ENCODE results near the gene SORBS1. TPM values are rescaled to one million over a fixed set of nuclear protein-coding genes. Genes with fewer than 3 reads are reported as not detected.

SORBS1 gene
- total RNA-seq, 1 donor from 2014 or later = 28.2 TPM

DNA sequence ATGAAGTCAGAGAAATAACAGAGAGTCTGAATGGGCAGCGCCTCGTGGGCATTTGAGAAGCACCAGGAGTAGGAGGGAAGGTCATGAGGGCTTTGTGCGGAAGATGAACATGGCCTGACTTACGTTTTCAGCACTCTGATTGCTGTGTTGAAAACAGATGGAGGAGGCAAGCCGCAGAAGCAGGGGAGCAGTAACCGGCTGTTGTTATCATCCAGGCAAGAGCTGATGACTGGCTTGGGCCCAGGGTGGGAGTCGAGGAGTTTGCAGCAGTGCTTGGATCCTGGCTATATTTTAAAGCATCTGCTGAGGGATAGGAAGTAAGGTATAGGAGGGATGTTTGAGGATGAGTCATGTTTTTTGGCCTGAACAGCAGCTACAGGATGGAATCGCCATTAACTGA, 257.6 kb downstream of the SORBS1 start:
- Mint-ChIP-seq H3K36me3 (no peaks in the 10 kb centered on the region), H3K27ac (no peak overlapping the region), H3K27me3 (peaks cover 1% of the 10 kb centered on the region), H3K4me1 (ENCODE audit: unreplicated experiment) (peaks cover 1% of the 10 kb centered on the region), H3K4me3 (no peak overlapping the region), H3K9me3 (no peaks in the 10 kb centered on the region)
- no peak for DNase-seq (ENCODE audit: extremely low spot score, unreplicated experiment)
- TF ChIP-seq, protein P1, sequence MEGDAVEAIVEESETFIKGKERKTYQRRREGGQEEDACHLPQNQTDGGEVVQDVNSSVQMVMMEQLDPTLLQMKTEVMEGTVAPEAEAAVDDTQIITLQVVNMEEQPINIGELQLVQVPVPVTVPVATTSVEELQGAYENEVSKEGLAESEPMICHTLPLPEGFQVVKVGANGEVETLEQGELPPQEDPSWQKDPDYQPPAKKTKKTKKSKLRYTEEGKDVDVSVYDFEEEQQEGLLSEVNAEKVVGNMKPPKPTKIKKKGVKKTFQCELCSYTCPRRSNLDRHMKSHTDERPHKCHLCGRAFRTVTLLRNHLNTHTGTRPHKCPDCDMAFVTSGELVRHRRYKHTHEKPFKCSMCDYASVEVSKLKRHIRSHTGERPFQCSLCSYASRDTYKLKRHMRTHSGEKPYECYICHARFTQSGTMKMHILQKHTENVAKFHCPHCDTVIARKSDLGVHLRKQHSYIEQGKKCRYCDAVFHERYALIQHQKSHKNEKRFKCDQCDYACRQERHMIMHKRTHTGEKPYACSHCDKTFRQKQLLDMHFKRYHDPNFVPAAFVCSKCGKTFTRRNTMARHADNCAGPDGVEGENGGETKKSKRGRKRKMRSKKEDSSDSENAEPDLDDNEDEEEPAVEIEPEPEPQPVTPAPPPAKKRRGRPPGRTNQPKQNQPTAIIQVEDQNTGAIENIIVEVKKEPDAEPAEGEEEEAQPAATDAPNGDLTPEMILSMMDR (conservative IDR thresholded peaks at IDR 0.05) = no peak

- TF ChIP-seq, protein P1 (conservative IDR thresholded peaks at IDR 0.05) = no peak
- no peaks in the 10 kb centered on the region for H3K36me3 Mint-ChIP-seq
- H3K4me3 Mint-ChIP-seq = no peak overlapping the region
- DNase-seq (ENCODE audit: extremely low spot score, unreplicated experiment) = no peak
- no peaks in the 10 kb centered on the region for H3K9me3 Mint-ChIP-seq
- peak overlapping the region; percentile 27 for H3K27ac Mint-ChIP-seq
- H3K4me1 Mint-ChIP-seq (ENCODE audit: unreplicated experiment) = no peaks in the 10 kb centered on the region
- H3K27me3 Mint-ChIP-seq = peaks cover 6% of the 10 kb centered on the region
Observed at GRCh38 chr10:95300022-95300539, 261.1 kb downstream of the SORBS1 start.

DNA sequence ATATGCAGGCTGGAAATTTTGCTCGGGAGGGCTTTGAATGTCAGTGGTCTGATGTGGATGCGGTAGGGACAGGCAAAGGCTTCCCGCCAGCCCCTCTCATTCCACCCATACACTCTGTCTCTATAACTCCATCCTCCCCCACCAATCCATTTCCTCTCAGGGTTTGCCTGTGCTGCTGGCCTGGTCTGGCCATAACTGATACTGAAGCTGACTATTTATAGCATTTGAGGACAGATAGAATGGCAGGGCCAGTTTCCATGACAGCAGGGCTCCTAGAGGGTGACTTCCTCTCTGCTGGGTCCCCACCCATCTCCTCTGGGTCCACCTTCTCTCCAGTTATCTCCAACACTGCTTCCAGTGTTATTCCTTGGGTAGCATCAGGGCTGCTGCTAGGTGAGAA, 263.8 kb downstream of the SORBS1 start:
- no peak for DNase-seq (ENCODE audit: extremely low spot score, unreplicated experiment)
- H3K4me3 Mint-ChIP-seq = no peak overlapping the region
- H3K27me3 Mint-ChIP-seq = peaks cover 11% of the 10 kb centered on the region
- H3K36me3 Mint-ChIP-seq = no peaks in the 10 kb centered on the region
- no peak overlapping the region for H3K27ac Mint-ChIP-seq
- no peaks in the 10 kb centered on the region for H3K9me3 Mint-ChIP-seq
- TF ChIP-seq, protein P1 (conservative IDR thresholded peaks at IDR 0.05) = no peak
- no peaks in the 10 kb centered on the region for H3K4me1 Mint-ChIP-seq (ENCODE audit: unreplicated experiment)

GRCh38 chr10:95296764-95297163, 264.4 kb downstream of the SORBS1 start:
- Mint-ChIP-seq H3K27ac (no peak overlapping the region), H3K4me1 (ENCODE audit: unreplicated experiment) (no peaks in the 10 kb centered on the region), H3K4me3 (no peak overlapping the region), H3K27me3 (peaks cover 15% of the 10 kb centered on the region), H3K36me3 (no peaks in the 10 kb centered on the region), H3K9me3 (no peaks in the 10 kb centered on the region)
- no peak for DNase-seq (ENCODE audit: extremely low spot score, unreplicated experiment)
- TF ChIP-seq, protein P1 (conservative IDR thresholded peaks at IDR 0.05) = no peak

DNA sequence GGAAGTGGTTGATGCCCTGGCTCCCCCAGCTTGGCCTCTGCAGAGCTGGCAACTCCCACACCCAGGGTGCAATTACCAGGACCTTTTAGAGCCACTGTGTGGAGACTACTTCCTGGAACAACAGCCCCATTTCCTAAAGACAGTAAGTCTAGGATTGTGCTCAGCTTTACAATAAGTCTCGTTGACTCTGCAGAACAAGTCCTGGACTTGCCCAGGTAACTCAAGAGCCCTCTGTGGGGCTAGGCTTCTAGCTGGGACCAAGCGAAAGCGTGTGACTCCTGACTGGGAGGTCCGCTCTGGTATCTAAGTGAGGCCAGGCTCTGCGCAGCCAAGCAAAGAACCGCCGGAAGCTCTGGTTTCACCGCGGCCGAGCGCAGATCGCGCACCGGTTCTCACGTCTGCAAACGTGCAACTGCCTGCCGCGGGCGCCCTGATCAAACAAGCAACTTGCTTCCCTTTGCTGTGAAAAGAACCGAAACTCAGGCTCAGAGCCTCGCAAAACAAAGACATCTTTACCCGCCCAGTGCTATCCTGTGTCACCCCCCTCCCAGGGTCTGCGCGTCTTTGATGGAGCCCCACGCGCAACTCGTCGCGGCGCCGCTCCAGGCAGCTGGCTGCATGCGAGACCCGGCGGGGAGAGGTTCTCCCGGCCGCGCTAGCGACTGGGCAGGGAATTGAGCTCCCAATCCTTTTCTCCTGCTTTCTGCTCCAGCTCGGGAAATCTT, 266.0 kb downstream of the SORBS1 start:
- Mint-ChIP-seq H3K27me3 (peaks cover 22% of the 10 kb centered on the region), H3K4me3 (peak overlapping the region; percentile 69), H3K36me3 (no peaks in the 10 kb centered on the region), H3K9me3 (no peaks in the 10 kb centered on the region), H3K27ac (peak overlapping the region; percentile 84), H3K4me1 (ENCODE audit: unreplicated experiment) (no peaks in the 10 kb centered on the region)
- DNase-seq (ENCODE audit: extremely low spot score, unreplicated experiment) = no peak
- TF ChIP-seq, protein P1 (conservative IDR thresholded peaks at IDR 0.05) = no peak

Measured in type B pancreatic cell (in vitro differentiated cells).